SK-N-SH treated with all-trans-retinoic acid at 6 μM for 48 hours (cell line): ENCODE measurements around the gene GOLT1B.

Experiments used
- ATAC-seq: fragments of 200-7000 bp; cut with Tn5 transposase; 3 replicates; pipeline ENCODE4 v1.9.1; 2020; ENCODE audit warnings: mild to moderate bottlenecking, moderate library complexity
- ARNTL ChIP-seq: fragments of 450-650 bp; formaldehyde crosslinking; IDR thresholded peaks from 2 replicates; pipeline ENCODE4 v1.5.0; 2020; ENCODE audit warnings: low read depth, mild to moderate bottlenecking, moderate library complexity, borderline replicate concordance
- BACH2 ChIP-seq: fragments of 250-450 bp; sonication (Bioruptor Pico); IDR thresholded peaks from 2 replicates; pipeline ENCODE4 v1.9.0; 2021; ENCODE audit warnings: mild to moderate bottlenecking, borderline replicate concordance
- CSDC2 ChIP-seq: fragments of 250-450 bp; sonication (Bioruptor Pico); IDR thresholded peaks from 2 replicates; pipeline ENCODE4 v1.5.0; 2020; ENCODE audit warnings: mild to moderate bottlenecking, moderate library complexity
- ESRRG ChIP-seq: fragments of 250-450 bp; sonication (Bioruptor Pico); IDR thresholded peaks from 2 replicates; pipeline ENCODE4 v1.6.1; 2021; ENCODE audit warnings: mild to moderate bottlenecking
- GLIS3 ChIP-seq: fragments of 250-450 bp; sonication (Bioruptor Pico); IDR thresholded peaks from 2 replicates; pipeline ENCODE4 v1.5.0; 2020; ENCODE audit warnings: mild to moderate bottlenecking, moderate library complexity
- ISL1 ChIP-seq: fragments of 250-450 bp; sonication (Bioruptor Pico); IDR thresholded peaks from 2 replicates; pipeline ENCODE4 v2.1.2; 2022; ENCODE audit warnings: mild to moderate bottlenecking, moderate library complexity
- OSR1 ChIP-seq: fragments of 250-450 bp; sonication (Bioruptor Pico); IDR thresholded peaks from 2 replicates; pipeline ENCODE4 v1.8.0; 2022; ENCODE audit warnings: moderate library complexity, mild to moderate bottlenecking, inconsistent platforms
- PPARA ChIP-seq: fragments of 250-450 bp; sonication (Bioruptor Pico); IDR thresholded peaks from 2 replicates; pipeline ENCODE4 v1.5.0; 2020; ENCODE audit warnings: mild to moderate bottlenecking, borderline replicate concordance
- TOX ChIP-seq: fragments of 250-450 bp; sonication (Bioruptor Pico); IDR thresholded peaks from 2 replicates; pipeline ENCODE4 v1.8.0; 2021; ENCODE audit warnings: mild to moderate bottlenecking, moderate library complexity, borderline replicate concordance
- ZC3H10 ChIP-seq: fragments of 250-450 bp; sonication (Bioruptor Pico); IDR thresholded peaks from 2 replicates; pipeline ENCODE4 v1.5.1; 2021; ENCODE audit warnings: mild to moderate bottlenecking, moderate library complexity
- ZFP3 ChIP-seq: fragments of 250-450 bp; sonication (Bioruptor Pico); IDR thresholded peaks from 2 replicates; pipeline ENCODE4 v1.5.0; 2020; ENCODE audit warnings: mild to moderate bottlenecking, moderate library complexity
- ZFP30 ChIP-seq: fragments of 450-650 bp; formaldehyde crosslinking; IDR thresholded peaks from 2 replicates; pipeline ENCODE4 v1.5.0; 2022; ENCODE audit warnings: mild to moderate bottlenecking, moderate library complexity
- ZNF565 ChIP-seq: fragments of 450-650 bp; formaldehyde crosslinking; conservative IDR thresholded peaks from 2 replicates; pipeline ENCODE4 v1.5.0; 2020; ENCODE audit warnings: low read depth, mild to moderate bottlenecking, moderate library complexity
- ZNF70 ChIP-seq: fragments of 450-650 bp; formaldehyde crosslinking; IDR thresholded peaks from 2 replicates; pipeline ENCODE4 v1.5.0; 2020; ENCODE audit warnings: mild to moderate bottlenecking, moderate library complexity
- ZNF8 ChIP-seq: fragments of 450-650 bp; formaldehyde crosslinking; IDR thresholded peaks from 2 replicates; pipeline ENCODE4 v1.5.0; 2020; ENCODE audit warnings: mild to moderate bottlenecking, moderate library complexity
- TF ChIP-seq, protein P1 (sequence below): fragments of 250-450 bp; sonication (Bioruptor Pico); IDR thresholded peaks from 2 replicates; pipeline ENCODE4 v1.5.1; 2020; ENCODE audit warnings: low read depth, mild to moderate bottlenecking, moderate library complexity
- TF ChIP-seq, protein P2 (sequence below): fragments of 250-450 bp; sonication (Bioruptor Pico); IDR thresholded peaks from 2 replicates; pipeline ENCODE4 v1.5.1; 2021; ENCODE audit warnings: mild to moderate bottlenecking, moderate library complexity
- TF ChIP-seq, protein P3 (sequence below): fragments of 250-450 bp; sonication (Bioruptor Pico); IDR thresholded peaks from 2 replicates; pipeline ENCODE4 v1.5.0; 2020; ENCODE audit warnings: mild to moderate bottlenecking, moderate library complexity
- TF ChIP-seq, protein P4 (sequence below): fragments of 250-450 bp; sonication (Bioruptor Pico); IDR thresholded peaks from 2 replicates; pipeline ENCODE4 v1.8.0; 2020; ENCODE audit warnings: mild to moderate bottlenecking, moderate library complexity, borderline replicate concordance
- TF ChIP-seq, protein P5 (sequence below): fragments of 250-450 bp; sonication (Bioruptor Pico); IDR thresholded peaks from 2 replicates; pipeline ENCODE4 v1.8.0; 2021; ENCODE audit warnings: low read depth, mild to moderate bottlenecking, moderate library complexity, borderline replicate concordance

The GOLT1B gene

DNA sequence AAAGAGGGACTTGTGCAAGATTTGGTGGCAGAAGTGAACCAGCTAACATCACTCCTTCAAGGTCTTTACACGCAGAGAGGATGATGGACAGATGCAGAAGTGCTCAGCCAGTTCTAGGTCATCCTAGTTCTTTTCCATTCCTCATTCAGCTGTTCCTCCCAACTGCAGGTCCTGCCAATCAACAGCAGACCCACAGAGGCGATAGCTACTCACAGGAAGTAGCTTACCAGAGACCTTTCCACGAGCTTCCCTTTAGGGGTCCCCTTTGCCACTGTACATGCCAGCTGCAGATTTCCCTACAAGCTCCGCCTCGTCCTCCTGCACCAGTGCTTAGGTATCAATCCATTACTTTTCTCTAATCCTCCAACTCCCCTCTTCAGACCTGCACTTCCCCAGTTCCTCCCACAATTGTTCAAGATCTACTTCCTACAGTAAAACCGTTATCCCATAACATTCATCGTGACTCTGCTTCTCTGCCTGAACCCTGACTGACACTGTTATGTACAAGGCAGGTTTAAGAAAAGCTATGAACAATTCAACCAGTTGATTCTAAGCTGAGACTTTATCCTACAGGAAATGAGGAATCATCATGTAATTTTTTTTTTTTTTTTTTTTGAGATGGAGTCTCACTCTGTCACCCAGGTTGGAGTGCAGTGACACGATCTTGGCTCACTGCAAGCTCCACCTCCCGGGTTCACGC is 22.7 kb upstream of the GOLT1B start:
- no peak for TF ChIP-seq PPARA
- TF ChIP-seq, protein P1, sequence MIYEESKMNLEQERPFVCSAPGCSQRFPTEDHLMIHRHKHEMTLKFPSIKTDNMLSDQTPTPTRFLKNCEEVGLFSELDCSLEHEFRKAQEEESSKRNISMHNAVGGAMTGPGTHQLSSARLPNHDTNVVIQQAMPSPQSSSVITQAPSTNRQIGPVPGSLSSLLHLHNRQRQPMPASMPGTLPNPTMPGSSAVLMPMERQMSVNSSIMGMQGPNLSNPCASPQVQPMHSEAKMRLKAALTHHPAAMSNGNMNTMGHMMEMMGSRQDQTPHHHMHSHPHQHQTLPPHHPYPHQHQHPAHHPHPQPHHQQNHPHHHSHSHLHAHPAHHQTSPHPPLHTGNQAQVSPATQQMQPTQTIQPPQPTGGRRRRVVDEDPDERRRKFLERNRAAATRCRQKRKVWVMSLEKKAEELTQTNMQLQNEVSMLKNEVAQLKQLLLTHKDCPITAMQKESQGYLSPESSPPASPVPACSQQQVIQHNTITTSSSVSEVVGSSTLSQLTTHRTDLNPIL (CRISPR knock-in tag), result no peak
- no peak for TF ChIP-seq BACH2 (CRISPR knock-in tag)
- TF ChIP-seq ZNF70 (CRISPR knock-in tag), result no peak
- no peak for TF ChIP-seq ZC3H10 (CRISPR knock-in tag)
- TF ChIP-seq CSDC2, result no peak
- TF ChIP-seq, protein P2, sequence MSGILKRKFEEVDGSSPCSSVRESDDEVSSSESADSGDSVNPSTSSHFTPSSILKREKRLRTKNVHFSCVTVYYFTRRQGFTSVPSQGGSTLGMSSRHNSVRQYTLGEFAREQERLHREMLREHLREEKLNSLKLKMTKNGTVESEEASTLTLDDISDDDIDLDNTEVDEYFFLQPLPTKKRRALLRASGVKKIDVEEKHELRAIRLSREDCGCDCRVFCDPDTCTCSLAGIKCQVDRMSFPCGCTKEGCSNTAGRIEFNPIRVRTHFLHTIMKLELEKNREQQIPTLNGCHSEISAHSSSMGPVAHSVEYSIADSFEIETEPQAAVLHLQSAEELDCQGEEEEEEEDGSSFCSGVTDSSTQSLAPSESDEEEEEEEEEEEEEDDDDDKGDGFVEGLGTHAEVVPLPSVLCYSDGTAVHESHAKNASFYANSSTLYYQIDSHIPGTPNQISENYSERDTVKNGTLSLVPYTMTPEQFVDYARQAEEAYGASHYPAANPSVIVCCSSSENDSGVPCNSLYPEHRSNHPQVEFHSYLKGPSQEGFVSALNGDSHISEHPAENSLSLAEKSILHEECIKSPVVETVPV (CRISPR knock-in tag), result no peak
- TF ChIP-seq ZNF565 (CRISPR knock-in tag), result no peak
- TF ChIP-seq, protein P3, sequence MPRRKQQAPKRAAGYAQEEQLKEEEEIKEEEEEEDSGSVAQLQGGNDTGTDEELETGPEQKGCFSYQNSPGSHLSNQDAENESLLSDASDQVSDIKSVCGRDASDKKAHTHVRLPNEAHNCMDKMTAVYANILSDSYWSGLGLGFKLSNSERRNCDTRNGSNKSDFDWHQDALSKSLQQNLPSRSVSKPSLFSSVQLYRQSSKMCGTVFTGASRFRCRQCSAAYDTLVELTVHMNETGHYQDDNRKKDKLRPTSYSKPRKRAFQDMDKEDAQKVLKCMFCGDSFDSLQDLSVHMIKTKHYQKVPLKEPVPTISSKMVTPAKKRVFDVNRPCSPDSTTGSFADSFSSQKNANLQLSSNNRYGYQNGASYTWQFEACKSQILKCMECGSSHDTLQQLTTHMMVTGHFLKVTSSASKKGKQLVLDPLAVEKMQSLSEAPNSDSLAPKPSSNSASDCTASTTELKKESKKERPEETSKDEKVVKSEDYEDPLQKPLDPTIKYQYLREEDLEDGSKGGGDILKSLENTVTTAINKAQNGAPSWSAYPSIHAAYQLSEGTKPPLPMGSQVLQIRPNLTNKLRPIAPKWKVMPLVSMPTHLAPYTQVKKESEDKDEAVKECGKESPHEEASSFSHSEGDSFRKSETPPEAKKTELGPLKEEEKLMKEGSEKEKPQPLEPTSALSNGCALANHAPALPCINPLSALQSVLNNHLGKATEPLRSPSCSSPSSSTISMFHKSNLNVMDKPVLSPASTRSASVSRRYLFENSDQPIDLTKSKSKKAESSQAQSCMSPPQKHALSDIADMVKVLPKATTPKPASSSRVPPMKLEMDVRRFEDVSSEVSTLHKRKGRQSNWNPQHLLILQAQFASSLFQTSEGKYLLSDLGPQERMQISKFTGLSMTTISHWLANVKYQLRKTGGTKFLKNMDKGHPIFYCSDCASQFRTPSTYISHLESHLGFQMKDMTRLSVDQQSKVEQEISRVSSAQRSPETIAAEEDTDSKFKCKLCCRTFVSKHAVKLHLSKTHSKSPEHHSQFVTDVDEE (CRISPR knock-in tag), result no peak
- TF ChIP-seq, protein P4, sequence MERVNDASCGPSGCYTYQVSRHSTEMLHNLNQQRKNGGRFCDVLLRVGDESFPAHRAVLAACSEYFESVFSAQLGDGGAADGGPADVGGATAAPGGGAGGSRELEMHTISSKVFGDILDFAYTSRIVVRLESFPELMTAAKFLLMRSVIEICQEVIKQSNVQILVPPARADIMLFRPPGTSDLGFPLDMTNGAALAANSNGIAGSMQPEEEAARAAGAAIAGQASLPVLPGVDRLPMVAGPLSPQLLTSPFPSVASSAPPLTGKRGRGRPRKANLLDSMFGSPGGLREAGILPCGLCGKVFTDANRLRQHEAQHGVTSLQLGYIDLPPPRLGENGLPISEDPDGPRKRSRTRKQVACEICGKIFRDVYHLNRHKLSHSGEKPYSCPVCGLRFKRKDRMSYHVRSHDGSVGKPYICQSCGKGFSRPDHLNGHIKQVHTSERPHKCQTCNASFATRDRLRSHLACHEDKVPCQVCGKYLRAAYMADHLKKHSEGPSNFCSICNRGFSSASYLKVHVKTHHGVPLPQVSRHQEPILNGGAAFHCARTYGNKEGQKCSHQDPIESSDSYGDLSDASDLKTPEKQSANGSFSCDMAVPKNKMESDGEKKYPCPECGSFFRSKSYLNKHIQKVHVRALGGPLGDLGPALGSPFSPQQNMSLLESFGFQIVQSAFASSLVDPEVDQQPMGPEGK (CRISPR knock-in tag), result no peak
- TF ChIP-seq ZNF8 (CRISPR knock-in tag), result no peak
- TF ChIP-seq, protein P5, sequence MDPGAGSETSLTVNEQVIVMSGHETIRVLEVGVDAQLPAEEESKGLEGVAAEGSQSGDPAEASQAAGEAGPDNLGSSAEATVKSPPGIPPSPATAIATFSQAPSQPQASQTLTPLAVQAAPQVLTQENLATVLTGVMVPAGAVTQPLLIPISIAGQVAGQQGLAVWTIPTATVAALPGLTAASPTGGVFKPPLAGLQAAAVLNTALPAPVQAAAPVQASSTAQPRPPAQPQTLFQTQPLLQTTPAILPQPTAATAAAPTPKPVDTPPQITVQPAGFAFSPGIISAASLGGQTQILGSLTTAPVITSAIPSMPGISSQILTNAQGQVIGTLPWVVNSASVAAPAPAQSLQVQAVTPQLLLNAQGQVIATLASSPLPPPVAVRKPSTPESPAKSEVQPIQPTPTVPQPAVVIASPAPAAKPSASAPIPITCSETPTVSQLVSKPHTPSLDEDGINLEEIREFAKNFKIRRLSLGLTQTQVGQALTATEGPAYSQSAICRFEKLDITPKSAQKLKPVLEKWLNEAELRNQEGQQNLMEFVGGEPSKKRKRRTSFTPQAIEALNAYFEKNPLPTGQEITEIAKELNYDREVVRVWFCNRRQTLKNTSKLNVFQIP (CRISPR knock-in tag), result no peak
- no peak for TF ChIP-seq GLIS3 (CRISPR knock-in tag)
- no peak for TF ChIP-seq ARNTL
- TF ChIP-seq ZFP30 (CRISPR knock-in tag), result no peak
- no peak for TF ChIP-seq TOX
- TF ChIP-seq ISL1 (CRISPR knock-in tag), result no peak
- no peak for TF ChIP-seq ZFP3 (CRISPR knock-in tag)
- TF ChIP-seq ESRRG (CRISPR knock-in tag), result no peak
- ATAC-seq, result no peak

DNA sequence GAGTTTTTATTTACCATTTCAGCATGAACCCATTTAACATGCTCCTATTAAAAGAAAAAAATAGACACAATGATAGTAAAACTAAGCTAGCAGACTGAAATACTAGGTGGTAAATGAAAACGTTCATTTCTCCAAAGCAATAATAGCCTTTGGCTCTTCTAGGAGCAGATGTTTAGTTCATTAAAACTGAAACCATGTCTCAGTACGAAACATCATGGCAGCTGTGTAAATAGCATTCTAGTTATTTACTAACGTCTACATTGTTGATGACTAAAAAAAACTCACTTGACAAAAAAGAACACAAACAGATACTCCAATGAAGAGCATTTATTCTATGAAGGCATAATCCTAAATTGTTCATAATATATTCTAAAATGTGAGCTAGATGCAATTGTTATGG is 18.1 kb upstream of the GOLT1B start:
- ATAC-seq, result no peak
- TF ChIP-seq, protein P5 (CRISPR knock-in tag), result no peak
- TF ChIP-seq, protein P2 (CRISPR knock-in tag), result no peak
- no peak for TF ChIP-seq ZFP3 (CRISPR knock-in tag)
- no peak for TF ChIP-seq ZC3H10 (CRISPR knock-in tag)
- no peak for TF ChIP-seq ARNTL
- TF ChIP-seq ZFP30 (CRISPR knock-in tag), result no peak
- no peak for TF ChIP-seq ZNF8 (CRISPR knock-in tag)
- TF ChIP-seq, protein P4 (CRISPR knock-in tag), result no peak
- no peak for TF ChIP-seq OSR1 (CRISPR knock-in tag)
- TF ChIP-seq, protein P3 (CRISPR knock-in tag), result no peak
- TF ChIP-seq PPARA, result no peak
- no peak for TF ChIP-seq GLIS3 (CRISPR knock-in tag)
